GM21619 (cell line): ENCODE data around the gene ARID1B.
"Not testable (repeated sequence)": the region's sequence is repeated elsewhere in the genome, so short reads cannot be mapped to it uniquely, and the experiment has no call there.

Experiments used
- ATAC-seq: cut with Tn5 transposase; IDR thresholded peaks from one replicate; pipeline ENCODE4 v1.9.1; 2021; ENCODE audit not compliant: unreplicated experiment

The ARID1B gene

GRCh38 chr6:156928972-156929371 is 151.8 kb downstream of the ARID1B start:
- no peak for ATAC-seq

- no peak for ATAC-seq
These were observed 154.1 kb downstream of the ARID1B start for GRCh38 chr6:156931283-156931682.

GRCh38 chr6:156933201-156934068 is 156.3 kb downstream of the ARID1B start:
- no peak for ATAC-seq

GRCh38 chr6:156934069-156934460 is 156.9 kb downstream of the ARID1B start:
- ATAC-seq: no peak

- no peak for ATAC-seq
These were observed 157.8 kb downstream of the ARID1B start for GRCh38 chr6:156935000-156935399.

- ATAC-seq: no peak
These were observed 161.0 kb downstream of the ARID1B start for GRCh38 chr6:156938143-156938542.

- ATAC-seq: no peak
These were observed 163.0 kb downstream of the ARID1B start for GRCh38 chr6:156940221-156940620.

GRCh38 chr6:156942266-156942665 is 165.1 kb downstream of the ARID1B start:
- ATAC-seq: no peak

- no peak for ATAC-seq
These were observed 166.0 kb downstream of the ARID1B start for GRCh38 chr6:156943166-156943565.

GRCh38 chr6:156943816-156944215 is 166.6 kb downstream of the ARID1B start:
- no peak for ATAC-seq

GRCh38 chr6:156944412-156944811 is 167.2 kb downstream of the ARID1B start:
- no peak for ATAC-seq

- ATAC-seq: not testable (repeated sequence)
These were observed 168.6 kb downstream of the ARID1B start for GRCh38 chr6:156945789-156946172.

- no peak for ATAC-seq
These were observed 169.3 kb downstream of the ARID1B start for GRCh38 chr6:156946370-156946936.

GRCh38 chr6:156948277-156948676 is 171.1 kb downstream of the ARID1B start:
- ATAC-seq: no peak

- no peak for ATAC-seq
These were observed 171.6 kb downstream of the ARID1B start for GRCh38 chr6:156948807-156949206.

GRCh38 chr6:156949376-156949775 is 172.2 kb downstream of the ARID1B start:
- no peak for ATAC-seq

GRCh38 chr6:156950084-156950483 is 172.9 kb downstream of the ARID1B start:
- no peak for ATAC-seq

GRCh38 chr6:156950531-156950930 is 173.4 kb downstream of the ARID1B start:
- no peak for ATAC-seq

- no peak for ATAC-seq
These were observed 175.2 kb downstream of the ARID1B start for GRCh38 chr6:156952401-156952800.

- ATAC-seq: no peak
These were observed 175.9 kb downstream of the ARID1B start for GRCh38 chr6:156953127-156953478.

GRCh38 chr6:156953479-156954146 is 176.4 kb downstream of the ARID1B start:
- no peak for ATAC-seq

GRCh38 chr6:156954191-156954590 is 177.0 kb downstream of the ARID1B start:
- no peak for ATAC-seq
